ENCODE measurements around the gene SH3RF3.

Gene SH3RF3

DNA sequence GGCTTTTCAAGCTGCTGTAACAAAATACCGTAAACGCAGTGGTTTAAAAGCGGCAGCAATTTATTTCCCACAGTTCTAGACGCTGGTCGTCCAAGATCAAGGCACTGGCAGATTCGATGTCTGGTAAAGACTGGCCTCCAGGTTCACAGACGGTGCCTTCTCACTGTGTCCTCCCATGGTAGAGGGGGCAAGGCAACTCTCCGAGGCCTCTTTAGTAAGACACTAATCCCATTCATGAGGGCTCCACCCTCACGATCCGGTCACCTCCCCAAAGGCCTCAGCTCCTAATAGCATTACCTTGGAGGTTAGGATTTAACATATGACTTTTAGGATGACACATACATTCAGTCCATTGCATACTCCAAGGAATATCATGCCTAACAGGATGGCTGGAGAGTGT lies 117.2 kb downstream of the SH3RF3 start:
- DNase-seq = no peak

DNA sequence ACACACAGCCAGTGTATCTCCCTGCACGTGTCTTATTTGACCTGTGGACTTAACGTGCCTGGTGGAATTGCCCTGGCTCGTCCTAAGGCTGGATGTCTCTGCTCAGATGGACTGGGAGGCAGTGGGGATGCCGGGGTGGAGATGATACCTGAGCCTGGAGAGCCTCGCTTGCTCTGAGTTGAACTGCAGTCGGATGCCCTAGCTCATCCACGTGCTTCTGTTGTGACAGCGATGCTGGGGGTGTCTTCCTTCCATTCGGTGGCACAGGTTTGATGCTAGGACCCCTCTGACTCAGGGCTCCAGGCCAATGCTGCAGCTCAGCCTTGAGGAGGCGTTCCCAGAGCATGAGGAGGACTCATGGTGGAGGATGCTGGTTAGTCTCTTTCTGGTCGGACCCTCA lies 117.6 kb downstream of the SH3RF3 start:
- DNase-seq = no peak

DNA sequence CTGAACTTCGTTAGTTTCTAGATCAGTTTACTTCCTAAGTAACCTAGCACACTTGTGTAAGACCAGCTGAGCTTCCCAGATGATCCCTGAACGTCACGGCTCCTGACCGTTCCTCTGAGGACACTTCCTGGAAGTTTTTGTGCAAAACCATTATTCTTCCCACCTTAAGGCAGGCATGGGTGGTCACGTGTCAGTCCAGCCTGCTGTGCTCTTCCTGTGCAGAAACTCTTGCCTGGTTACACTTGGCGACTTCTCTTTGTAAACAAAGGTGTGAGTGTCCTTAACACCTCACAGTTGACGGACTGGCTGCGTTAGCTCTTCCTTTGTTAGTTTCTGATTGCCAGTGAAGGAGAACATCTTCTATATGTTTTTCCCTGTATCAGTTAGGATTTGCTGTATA lies 118.3 kb downstream of the SH3RF3 start:
- no peak for DNase-seq

- DNase-seq = no peak
Observed at GRCh38 chr2:109247812-109248211, 118.8 kb downstream of the SH3RF3 start.

DNA sequence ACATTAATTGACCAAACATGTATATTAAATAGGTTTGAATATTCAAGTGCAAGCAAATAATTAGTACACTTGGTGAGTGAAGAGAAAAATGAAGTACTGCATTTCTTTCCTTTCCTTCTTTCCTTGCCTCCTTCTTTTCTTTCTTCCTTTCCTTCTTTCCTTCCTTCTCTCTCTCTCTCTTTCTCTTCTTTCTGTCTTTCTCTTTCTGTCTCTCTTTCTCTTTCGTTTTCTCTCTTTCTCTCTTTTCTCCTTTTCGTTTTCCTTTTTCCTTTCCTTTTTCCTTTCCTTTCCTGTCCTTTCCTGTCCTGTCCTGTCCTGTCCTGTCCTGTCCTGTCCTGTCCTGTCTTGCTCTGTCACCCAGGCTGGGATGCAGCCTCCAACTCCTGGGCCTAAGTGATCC lies 119.6 kb downstream of the SH3RF3 start:
- no peak for DNase-seq

- DNase-seq = no peak
Observed at GRCh38 chr2:109253217-109253616, 124.2 kb downstream of the SH3RF3 start.

DNA sequence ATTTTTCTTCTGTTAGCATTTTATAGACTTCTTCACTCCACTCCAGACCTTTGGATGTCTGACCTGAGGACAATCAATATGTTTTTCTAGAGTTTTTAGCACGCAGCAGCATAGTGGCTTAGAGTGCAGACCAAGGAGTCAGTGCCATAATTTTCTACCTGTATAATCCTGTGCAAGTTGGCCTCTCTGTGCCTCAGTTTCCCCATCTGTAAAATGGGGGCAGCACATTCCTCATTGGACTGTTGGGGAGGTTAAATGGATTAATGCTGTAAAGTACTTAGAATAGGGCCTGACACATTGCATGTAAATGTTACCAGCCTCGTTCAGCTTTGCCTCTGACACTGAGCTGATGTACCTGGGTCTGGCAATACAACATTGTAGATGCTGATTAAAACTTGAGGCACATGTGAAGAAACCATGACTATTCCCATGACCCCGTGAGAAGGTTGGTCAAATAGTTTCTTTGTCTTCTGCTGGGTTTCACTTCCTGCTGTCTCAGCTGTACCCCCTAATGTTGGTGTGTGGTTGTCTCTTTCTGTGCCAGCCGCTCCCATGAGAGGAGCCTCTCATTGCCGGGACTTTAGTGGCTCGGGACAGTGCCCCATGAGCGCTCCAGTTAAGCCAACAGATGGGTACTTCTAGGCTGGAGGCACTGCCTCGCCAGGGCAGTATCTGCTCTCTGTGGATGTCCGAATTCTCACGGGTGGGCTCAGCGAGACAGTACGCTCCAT lies 125.3 kb downstream of the SH3RF3 start:
- no peak for DNase-seq

DNA sequence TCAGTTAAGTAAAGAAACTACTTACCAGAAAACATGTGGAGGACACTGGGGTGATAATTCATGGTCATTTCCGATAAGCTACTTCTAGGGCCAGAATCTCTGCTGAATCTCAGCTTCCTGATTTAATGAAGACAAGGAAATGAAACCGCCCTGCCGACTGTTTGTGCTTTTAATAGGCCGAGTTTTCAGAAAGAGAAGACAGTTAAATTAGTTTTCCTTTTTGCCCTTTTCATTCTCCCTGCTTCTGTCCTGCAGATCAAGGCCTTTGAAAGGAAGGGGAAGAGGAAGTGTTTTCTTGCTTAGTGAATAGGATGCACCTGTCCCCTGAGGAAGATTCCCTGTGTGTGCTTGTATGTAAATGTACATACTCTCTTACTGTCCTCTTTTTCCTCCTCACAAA lies 126.6 kb downstream of the SH3RF3 start:
- no peak for DNase-seq

DNA sequence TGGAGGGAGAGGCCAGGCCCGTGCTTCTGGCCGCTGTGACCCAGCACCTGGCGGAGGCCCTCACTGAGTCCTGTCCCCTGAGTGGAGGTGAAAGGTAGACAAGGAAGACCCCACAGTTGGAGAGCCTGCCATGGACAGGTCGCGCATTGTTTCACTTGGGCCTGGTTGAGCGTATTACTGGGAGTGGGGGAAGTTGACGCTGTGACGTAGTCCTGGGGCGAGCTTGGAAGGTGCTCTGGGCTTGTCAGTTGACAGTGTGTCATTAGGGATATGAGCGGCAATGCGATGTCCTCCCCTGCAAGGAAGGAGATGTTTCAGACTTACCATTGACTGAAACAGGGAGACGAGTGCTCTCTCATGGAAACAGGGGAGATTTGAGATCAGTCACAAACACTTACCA lies 127.1 kb downstream of the SH3RF3 start:
- DNase-seq = no peak

DNA sequence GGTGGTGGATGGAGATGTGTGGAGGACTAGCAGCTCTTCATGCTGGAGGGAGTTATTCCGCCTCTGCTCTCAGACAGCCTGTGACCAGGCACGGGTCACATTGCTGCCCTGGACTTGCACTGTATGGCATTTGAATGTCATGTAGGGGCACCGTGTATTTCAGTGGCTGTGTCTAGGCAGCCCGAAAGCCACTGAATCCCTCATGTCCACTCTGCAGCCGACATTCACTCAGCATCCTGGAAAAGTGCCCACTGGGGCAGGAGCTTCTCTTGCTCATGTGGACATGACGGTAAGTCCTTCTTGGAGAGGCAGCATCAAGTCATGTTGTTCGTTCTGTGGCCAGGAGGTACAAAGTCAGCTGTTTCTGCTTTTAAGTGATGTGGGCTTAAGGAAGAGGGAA lies 127.9 kb downstream of the SH3RF3 start:
- no peak for DNase-seq

DNA sequence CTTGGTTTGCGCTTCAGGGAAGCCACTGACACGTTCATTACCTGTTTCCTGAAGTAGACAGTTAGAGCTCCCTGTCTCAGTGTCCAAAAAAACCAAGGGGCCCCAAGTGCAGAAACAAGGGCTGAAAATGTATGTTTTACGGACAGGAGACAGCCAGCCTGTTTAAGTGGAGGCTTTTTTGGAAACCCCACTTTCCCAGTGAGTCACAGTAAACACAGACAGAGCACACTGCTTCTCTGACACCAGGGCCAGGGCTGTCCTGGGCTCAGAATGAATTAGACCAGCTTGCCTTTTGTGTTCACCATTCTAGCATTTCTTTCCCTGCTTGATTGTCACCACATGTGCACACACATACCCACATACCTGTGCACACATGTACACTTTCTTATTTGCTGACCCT lies 128.6 kb downstream of the SH3RF3 start:
- DNase-seq = no peak

- no peak for DNase-seq
Observed at GRCh38 chr2:109258376-109258775, 129.4 kb downstream of the SH3RF3 start.

DNA sequence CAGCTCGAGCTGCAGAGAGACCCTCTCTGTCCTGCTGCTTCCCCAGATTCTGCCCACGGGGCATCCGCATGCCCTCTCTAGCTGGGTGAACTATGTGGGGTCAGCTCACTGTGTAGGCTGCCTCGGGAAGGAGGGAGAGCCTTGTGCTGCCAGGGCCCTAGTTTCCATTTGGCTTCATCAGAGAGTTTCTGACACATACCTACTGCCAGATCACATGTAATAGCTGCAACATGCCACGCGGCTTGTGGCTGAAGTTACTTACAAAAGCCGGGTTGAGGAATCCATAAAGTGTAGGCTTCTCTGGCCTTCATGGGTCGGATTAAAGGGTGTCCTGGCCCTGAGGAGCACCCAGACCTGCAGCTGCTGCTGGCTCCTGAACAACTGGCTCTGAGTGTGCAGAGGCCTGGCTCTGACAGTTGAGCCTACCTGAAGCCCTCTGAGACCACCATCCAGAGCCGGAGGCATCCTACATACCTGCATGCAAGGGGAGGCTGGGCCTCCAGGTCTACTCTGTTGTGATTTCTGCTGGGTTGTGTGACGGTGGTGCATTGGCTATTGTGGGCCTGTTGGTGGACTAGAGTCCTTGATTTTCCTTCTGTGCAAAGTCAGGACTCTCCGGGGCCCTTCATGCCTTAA lies 130.0 kb downstream of the SH3RF3 start:
- DNase-seq = no peak

GRCh38 chr2:109259671-109260070 lies 130.7 kb downstream of the SH3RF3 start:
- DNase-seq = no peak

DNA sequence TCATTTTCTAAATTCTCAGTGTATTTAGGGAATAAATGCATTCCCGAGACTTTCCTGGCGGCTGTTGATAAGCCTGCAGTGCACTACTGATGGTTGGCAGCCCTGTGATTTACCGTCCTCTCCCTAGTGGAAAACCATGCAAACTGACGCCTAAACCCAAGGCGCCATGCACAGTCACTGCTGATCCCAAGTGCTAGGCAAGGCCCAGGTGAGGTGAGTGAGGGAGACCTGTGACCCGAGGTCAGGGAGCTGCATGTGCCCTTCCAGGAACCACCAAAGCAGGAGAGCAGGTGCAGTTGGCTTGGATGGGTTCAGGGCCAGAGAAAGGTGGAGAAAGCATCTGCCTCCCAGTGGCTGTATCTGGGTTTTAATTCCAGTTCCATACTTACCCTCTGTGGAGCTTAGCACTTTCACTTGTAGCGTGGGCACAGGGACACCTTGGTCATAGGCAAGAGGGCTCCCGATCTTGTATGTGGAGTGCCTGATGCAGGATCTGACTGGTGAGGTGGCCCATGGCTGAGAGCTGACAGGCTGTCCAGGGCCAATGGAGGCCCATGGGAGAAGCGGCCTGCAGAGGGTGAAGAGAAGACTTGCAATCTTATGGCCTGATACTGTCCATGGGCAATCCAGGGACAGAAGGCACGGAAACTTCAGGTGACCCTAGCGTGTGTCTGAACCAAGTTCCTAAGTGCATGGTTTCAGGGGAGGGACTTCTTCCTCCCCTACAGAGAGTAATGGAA lies 131.3 kb downstream of the SH3RF3 start:
- DNase-seq = no peak

- DNase-seq = no peak
Observed at GRCh38 chr2:109260886-109261700, 132.1 kb downstream of the SH3RF3 start.

- no peak for DNase-seq
Observed at GRCh38 chr2:109261906-109262631, 133.1 kb downstream of the SH3RF3 start.

DNA sequence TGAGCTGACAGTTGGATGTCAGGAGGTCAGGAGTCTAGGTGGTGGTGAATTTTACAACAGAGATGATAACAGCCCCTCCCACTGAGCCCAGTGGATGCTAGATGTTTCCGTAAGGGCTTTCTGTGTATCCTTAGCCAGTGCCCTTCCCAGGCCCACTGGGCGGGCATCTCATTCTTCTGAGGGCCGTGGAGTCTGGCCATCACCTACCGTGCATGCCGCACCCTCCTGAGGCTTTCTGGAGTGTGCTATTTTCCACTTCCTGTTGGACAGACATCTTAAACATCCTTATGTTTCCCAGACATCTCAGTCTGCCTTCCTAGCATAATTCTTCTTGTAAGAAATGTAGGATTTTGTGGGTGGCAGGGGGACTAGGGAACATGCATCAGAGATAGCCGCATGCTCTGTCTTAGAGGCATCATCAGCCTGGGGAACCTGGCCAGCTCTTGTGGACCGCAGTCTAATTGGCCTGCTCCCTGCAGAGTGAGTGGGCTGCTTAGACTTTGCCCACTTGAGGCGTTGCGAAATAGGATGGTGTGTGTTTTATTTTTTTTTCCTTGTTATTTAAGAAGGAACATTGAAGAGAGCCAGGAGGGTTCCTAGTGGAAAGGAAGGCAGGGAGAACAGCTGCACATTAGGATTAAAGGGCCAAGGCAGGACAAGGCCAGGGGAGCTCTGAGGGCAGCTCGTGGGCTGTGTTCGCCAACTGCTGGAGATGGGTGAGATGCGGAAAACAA lies 135.8 kb downstream of the SH3RF3 start:
- DNase-seq = no peak

- no peak for DNase-seq
Observed at GRCh38 chr2:109265369-109265768, 136.4 kb downstream of the SH3RF3 start.

DNA sequence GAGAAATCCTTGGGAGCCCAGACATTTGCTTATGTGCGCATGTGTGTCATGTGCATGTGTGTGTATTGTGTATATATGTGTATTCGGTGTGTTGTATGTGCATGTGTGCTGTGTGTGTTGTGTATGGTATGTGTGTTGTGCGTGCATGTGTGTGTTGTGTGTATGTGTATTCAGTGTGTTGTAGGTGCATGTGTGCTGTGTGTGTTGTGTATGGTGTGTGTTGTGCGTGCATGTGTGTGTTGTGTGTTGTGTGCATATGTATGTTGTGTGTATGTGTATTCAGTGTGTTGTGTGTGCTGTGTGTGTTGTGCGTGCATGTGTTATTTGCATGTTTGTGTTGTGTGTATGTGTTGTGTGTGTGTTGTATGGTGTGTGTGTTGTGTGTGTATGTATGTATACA lies 136.9 kb downstream of the SH3RF3 start:
- DNase-seq = no peak

DNA sequence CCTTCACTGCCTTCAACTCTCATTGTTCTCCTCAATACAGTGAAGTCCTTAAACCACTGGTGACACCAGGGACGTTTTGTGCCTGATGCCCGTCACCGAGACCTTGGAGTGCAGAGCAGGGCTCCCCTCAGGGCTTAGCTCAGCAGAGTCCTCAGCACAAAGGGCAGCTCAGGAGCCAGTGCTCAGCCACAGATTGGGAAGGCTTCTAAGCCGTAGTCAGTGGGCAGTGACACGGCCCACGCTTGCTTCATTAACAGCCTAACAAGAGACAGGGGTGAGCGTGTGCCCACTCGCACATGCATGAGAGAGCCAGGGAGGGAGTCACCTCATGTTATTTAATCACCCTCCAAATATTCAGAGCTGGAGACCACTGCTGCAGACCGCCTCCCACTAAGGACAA lies 137.5 kb downstream of the SH3RF3 start:
- DNase-seq = no peak
